Lower leg skin (tissue), 3 donors: Measurements from ENCODE around the gene PCGF3.

ENCODE experiments used
- CTCF ChIP-seq, 3 donors: fragments of 450-650 bp; IDR thresholded peaks; one replicate each; pipeline ENCODE4 v1.5.1; 2016; ENCODE audit warnings: antibody characterized with exemption in 3 of 3, mild to moderate bottlenecking in 3 of 3, moderate library complexity in 2 of 3
- POLR2A ChIP-seq, 2 donors: fragments of 450-650 bp; IDR thresholded peaks; one replicate each; pipeline ENCODE4 v1.6.1; 2016 to 2017; ENCODE audit warnings: antibody characterized with exemption in 2 of 2, mild to moderate bottlenecking in 1 of 2, moderate library complexity in 1 of 2

- TF ChIP-seq CTCF (IDR thresholded peaks at IDR 0.05) (no peak), POLR2A (IDR thresholded peaks at IDR 0.05) (no peak)
Observed at GRCh38 chr4:791898-792625, 86.4 kb downstream of the PCGF3 start.
